NOMO-1 (cell line): ENCODE measurements around the gene WNK2.

Source experiments
- DNase-seq, 2 experiments: peaks; one replicate each; lab custom pipeline; 2025; ENCODE audit not compliant: unreplicated experiment in 2 of 2; lab: John Stamatoyannopoulos, UW

The WNK2 gene

GRCh38 chr9:93252116-93252780, 68.3 kb downstream of the WNK2 start:
- DNase-seq, result no peak

GRCh38 chr9:93252781-93253530, 69.0 kb downstream of the WNK2 start:
- no peak for DNase-seq

DNA sequence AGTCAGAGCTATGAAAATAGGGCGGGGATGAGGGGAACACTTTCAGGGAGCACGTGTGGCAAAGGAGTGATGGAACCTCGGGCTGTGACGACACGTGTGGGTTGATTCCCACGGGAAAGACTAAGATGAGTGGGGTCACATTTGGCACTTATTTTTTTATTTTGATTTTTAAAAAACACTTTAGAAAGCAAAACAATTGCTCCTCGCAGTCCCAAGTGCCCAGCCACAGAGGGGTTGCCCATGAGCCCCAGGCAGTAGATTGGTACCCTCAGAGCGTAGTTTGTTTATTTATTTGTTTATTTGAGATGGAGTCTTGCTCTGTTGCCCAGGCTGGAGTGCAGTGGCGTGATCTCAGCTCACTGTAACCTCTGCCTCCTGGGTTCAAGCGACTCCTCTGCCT, 69.7 kb downstream of the WNK2 start:
- no peak for DNase-seq

DNA sequence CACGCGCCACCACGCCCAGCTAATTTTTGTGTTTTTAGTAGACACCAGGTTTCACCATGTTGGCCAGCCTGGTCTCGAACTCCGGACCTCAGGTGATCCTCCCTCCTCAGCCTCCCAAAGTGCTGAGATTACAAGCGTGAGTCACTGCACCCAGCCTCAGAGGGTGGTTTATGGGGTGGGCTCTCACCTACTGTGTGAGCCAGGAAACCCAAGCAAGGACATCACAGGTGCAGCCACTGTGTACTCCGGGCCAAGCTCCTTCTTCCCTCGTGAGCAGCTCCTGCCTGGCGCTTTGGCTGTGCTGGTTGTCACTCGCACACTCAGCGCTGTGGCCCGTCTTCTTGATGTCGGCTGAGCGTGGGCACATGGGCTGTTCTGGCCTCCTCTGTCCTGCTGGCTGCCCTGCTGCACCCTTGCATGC, 70.1 kb downstream of the WNK2 start:
- no peak for DNase-seq

- no peak for DNase-seq
Measured at GRCh38 chr9:93254806-93255493, 71.0 kb downstream of the WNK2 start.

DNA sequence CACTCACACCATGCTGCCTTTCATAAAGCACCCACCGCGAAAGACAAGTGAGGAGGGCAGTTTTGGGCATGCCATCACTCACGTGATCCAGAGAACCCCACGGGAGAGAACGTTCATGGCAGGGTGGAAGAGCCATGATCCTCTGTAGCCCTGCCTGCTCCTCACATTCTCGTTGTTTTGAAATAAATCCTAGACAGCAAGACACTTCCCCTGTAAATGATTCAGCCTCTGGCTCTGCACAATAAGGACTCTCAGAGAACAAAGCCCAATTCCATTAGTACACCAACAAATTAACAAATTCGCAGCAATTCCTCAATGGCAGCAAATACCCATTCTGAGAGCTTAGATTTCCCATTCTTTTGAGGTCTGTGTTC, 71.5 kb downstream of the WNK2 start:
- DNase-seq, result no peak

- no peak for DNase-seq
Measured at GRCh38 chr9:93255994-93256877, 72.3 kb downstream of the WNK2 start.

- no peak for DNase-seq
Measured at GRCh38 chr9:93256878-93257807, 73.2 kb downstream of the WNK2 start.

GRCh38 chr9:93257808-93258331, 73.9 kb downstream of the WNK2 start:
- DNase-seq, result no peak

DNA sequence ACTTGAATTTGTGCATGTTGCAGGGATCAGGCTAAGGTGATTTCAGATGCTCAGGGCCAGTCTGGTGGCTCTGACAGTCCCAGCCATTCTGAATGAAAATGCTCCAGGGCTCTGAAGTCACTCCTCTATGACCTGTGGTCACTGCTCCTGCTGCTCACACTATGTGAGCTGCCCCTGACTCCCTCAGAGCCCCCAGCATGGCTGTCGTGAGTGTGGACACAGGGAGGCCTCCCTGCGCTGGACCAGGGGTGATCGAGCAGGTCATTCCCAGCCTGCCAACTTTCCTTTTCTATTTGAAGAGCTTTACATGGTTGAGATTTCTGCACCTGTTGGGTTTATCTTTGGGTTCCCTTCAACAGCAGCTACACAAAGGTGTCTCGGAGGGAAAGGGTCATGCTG, 74.5 kb downstream of the WNK2 start:
- DNase-seq, result no peak

DNA sequence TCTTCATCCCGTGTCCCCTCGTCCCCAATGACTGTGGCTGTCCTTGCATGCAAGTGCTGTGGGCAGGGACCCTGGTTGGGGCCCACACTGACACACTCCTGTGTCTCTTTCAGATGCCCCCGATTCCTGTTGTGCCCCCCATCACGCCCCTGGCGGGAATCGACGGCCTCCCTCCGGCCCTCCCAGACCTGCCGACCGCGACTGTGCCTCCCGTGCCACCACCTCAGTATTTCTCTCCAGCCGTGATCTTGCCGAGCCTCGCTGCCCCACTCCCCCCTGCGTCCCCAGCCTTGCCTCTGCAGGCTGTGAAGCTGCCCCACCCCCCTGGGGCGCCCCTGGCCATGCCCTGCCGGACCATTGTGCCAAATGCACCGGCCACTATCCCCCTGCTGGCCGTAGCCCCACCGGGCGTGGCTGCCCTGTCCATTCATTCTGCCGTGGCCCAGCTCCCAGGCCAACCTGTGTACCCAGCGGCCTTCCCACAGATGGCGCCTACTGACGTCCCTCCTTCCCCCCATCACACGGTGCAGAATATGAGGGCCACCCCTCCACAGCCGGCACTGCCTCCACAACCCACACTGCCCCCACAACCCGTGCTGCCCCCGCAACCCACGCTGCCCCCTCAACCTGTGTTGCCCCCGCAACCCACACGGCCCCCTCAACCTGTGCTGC, 75.0 kb downstream of the WNK2 start:
- no peak for DNase-seq

- DNase-seq, result no peak
Measured at GRCh38 chr9:93259490-93260262, 75.7 kb downstream of the WNK2 start.

DNA sequence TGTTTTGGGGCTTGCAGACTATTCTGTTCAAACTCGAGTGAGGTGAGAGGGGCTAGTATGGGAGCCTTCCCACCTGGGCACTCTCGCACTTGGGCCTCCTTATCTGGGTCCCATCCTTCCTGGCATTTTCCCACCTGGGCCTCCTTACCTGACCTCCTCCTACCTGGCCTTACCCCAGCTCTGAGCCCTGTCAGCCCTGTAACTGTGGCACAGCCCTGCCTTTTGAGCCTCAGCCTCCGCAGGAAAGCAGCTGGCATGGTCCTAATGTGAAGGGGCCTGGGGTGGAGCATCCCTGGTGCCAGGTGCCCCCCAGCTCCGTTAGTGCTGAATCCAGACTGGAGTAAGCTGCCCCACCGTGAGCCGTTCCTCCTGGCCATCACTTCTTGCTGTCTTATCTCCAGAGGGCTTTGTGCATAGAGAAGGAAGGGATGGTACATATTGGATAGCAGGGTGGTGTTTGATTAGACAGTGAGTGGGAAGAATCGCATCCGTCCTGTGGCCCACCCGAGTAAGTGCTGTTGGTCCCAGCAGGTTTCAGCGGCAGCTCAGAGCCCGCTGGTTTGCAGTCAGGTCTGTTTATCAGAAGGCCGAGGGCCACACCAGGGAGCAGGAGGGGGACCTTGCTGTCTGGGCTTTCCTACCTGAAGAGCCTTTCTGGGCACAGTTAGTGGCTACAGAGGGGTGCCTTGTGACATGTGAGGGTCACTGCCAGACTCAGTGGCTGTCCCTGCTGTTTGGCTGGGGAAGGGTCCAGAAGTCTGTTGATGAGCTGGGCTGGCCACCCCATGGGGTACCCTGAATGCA, 76.5 kb downstream of the WNK2 start:
- no peak for DNase-seq

GRCh38 chr9:93261281-93261680, 77.3 kb downstream of the WNK2 start:
- DNase-seq, result no peak

DNA sequence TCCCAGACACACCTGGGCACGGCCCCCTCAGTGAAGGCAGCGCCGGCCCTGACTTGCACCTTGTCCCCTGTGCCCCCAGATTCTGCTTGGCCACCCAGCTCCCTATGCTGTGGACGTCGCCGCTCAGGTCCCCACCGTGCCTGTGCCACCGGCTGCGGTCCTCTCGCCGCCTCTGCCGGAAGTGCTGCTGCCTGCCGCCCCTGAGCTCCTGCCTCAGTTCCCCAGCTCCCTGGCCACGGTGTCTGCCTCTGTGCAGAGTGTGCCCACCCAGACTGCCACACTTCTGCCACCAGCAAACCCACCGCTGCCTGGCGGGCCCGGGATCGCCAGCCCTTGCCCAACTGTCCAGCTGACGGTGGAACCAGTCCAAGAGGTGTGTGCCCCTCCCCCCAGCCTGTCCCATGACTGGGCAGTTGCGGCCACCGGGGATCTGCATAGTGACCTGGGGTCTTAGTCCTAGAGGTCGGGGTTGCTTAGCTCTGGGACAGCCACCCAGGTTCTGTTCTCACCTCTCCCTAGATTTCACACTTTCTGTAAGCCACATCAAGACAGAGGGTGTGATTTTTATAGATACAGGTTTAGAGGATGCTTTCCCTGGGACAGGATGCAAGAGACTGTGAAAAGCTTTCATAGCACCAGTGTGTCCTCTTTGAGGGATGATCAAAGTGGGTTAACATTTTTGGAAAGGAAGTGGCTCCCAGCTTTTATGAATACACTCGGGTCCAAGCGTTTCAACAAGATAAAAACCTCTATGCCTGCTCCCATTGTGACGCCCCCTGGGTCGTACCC, 78.0 kb downstream of the WNK2 start:
- DNase-seq, result no peak

- no peak for DNase-seq
Measured at GRCh38 chr9:93262537-93263310, 78.8 kb downstream of the WNK2 start.
